IPS-18c (cell line): Measurements from ENCODE around the gene ITM2B.

Source experiments
- H3K4me3 ChIP-seq: 2 replicates; pipeline ENCODE4 v1.7.0; 2013; ENCODE audit warnings: low read depth, mild to moderate bottlenecking, low read length, moderate library complexity; ENCODE audit not compliant: insufficient read depth
- H3K9me3 ChIP-seq: one replicate; pipeline ENCODE4 v1.6.1; 2013; ENCODE audit warnings: mild to moderate bottlenecking, low read length, moderate library complexity; ENCODE audit not compliant: control insufficient read depth, insufficient read depth

The ITM2B gene

DNA sequence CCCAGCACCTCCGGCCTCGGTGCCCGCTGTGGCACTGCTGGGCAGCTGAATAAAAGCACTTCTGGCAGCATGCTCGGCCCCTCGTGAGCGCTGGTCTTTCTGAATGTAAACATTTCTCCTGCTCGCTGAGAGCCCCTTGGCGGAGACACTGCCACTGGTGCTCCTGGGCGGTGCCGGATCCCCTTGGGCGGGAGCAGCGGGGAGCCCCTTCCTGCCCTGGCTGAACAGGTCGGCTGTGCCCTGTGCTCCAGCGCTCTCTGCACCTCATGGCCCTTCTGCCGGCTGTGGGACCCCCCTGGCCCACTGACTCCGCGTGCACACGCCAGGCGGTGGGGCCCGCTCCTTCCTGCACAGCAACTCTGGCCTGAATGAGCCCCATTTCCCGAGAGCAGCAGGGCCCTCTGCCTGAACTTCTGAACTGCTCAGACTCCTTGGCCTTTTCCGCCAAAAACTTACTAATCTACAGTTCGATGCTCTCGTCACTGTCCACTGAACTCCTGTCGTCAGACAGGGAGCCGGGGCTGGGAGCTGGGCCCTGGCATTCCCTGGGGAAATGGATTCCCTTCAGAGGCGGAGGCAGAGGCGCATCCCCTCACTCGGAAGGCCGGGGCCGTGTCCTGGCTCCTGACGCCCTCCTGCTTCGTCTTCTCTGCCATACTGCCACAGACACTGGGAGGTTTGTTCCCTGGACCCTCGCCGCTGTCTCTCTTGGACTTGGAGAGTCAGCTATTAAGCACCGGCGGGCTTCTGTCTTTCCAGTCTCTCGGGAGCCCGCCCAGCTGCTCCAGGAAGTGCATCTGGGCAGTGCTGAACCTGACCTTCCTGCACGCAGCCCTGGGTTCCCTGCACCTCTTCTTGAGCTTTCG lies 84.7 kb downstream of the ITM2B start:
- Histone ChIP-seq H3K4me3 (no peak overlapping the region), H3K9me3 (no peaks in the 10 kb centered on the region)

DNA sequence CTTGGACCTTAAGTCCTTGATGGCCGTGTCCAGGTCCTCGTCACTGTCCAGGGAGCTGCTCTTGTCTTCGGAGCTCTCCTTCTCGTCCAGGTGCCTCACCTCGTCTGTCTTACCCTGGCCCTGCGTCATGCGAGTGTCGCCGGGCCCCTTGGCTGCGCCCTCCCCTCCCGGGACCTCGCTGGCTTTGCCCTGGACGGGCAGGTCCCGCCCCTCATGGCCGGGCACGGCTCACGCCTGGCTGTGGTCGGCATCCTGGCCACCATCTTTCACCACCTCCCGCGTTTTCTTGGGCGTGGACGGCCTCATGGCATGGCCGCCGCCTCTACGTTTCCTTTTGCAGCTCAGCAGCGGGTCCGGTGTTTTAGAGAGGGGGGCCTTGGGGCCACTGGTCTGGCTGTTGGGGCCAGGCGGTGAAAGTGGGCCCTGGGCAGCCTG lies 85.4 kb downstream of the ITM2B start:
- Histone ChIP-seq H3K4me3 (no peak overlapping the region), H3K9me3 (no peaks in the 10 kb centered on the region)

DNA sequence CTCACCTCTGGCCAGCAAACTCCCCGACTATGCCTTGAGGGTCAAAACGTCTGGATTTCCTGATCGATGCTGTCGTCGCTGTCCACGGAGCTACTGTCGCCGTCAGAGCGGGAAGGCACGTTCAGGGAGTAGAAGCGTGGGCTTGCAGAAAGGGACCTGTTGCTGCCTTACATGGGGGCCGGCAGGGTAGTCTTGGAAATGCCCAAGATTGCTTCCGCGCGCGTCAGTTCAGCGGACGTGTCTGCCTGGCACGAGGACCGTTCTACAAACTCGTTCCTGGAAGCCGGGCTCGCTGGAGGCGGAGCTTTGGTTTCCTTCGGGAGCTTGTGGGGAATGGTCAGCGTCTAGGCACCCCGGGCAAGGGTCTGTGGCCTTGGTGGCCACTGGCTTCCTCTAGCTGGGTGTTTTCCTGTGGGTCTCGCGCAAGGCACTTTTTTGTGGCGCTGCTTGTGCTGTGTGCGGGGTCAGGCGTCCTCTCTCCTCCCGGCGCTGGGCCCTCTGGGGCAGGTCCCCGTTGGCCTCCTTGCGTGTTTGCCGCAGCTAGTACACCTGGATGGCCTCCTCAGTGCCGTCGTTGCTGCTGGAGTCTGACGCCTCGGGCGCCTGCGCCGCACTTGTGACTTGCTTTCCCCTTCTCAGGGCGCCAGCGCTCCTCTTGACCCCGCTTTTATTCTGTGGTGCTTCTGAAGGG lies 86.0 kb downstream of the ITM2B start:
- Histone ChIP-seq H3K4me3 (no peak overlapping the region), H3K9me3 (no peaks in the 10 kb centered on the region)
